NK-92 (cell line): ENCODE measurements around the gene OR10A4.
"Not testable (repeated sequence)": the region's sequence is repeated elsewhere in the genome, so short reads cannot be mapped to it uniquely, and the experiment has no call there.

Experiments used
- DNase-seq: peaks from one replicate; lab custom pipeline; 2025; ENCODE audit not compliant: unreplicated experiment; lab: John Stamatoyannopoulos, UW

Gene OR10A4, protein sequence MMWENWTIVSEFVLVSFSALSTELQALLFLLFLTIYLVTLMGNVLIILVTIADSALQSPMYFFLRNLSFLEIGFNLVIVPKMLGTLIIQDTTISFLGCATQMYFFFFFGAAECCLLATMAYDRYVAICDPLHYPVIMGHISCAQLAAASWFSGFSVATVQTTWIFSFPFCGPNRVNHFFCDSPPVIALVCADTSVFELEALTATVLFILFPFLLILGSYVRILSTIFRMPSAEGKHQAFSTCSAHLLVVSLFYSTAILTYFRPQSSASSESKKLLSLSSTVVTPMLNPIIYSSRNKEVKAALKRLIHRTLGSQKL

GRCh38 chr11:6876325-6876724 is at the start of gene OR10A4:
Gene OR10A4, plus strand, starts transcription at chr11:6876625. Its CDS starts 23 bp downstream, at chr11:6876648.
- DNase-seq: no peak

DNA sequence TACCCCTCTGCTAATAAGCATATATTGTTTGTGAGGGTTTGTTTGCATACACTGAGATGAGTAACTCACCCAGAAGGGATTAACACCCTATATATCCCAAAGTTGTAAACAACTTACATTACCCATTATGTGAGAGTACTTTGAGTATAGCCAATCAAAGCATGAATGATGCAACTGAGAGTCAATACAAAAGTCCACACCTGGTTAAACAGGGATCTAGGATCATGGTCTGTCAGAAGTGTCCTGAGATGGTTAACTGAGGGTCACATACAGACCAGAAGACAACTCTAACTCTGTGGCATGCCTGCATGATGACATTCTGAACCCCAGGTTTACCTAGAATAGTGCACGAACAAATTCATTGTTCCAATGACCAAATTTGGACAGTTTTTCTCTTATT is 48.3 kb upstream of the OR10A4 start:
- no peak for DNase-seq

DNA sequence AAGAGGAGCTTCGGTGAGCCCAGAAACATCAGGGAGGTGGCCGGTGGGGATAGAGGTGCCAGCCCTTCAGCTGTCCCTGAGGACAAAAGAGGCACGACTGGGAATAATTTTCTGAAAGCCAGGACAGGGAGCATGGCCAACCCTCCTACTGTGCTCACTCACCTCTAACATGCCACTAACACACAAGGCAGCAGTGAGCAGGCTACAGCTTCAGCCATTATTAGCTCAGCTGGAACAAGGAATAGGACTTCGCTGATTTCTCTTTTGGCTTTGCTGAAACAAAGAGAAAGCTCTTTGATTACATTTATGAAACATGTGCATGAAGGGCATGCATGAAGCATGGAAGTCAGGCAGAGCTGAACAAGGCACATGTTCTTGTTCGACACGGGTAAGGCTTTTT is 43.1 kb upstream of the OR10A4 start:
- no peak for DNase-seq

DNA sequence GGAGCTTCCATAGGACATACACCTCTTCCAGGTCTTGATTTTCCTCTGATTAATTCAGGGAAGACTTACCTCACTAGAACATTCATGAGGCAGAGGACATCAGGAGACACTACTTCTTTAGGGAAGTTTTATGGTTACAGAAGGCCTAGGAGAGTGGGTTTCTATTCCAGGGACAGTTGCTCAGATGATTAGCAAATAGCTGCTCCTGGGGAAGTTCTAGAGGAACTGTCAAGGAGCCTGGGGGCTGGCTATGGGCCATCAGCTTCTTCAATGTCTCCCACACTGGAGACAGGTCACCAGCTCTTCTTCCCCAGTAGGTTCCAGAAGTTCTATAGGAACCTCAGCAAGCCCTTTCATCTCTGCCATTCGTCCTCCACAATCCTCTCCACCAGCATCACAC is 42.4 kb upstream of the OR10A4 start:
- DNase-seq: no peak

GRCh38 chr11:6841694-6842093 is 34.7 kb upstream of the OR10A4 start:
- no peak for DNase-seq

GRCh38 chr11:6843670-6844069 is 32.8 kb upstream of the OR10A4 start:
- DNase-seq: no peak

DNA sequence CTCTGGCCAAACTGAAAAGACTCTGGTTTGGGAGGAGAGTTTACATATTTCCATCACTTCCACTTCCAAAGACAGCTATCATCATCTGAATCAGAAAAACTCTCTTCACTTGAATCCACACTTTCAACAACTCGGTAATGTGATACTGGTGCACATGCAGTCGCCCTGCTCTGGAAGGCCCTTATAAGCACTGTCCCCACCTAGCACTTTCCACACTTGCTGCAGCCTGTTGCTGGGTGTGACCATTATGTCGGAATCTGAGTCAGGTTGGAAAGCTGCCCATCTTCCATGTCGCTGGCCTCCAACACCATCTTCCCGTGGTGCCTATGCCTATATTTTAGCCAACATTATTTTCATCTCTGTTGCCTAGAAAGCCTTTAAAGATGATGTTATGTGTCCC is 32.1 kb upstream of the OR10A4 start:
- DNase-seq: no peak

GRCh38 chr11:6845383-6845782 is 31.0 kb upstream of the OR10A4 start, which contains the start of gene OR10A5:
Gene OR10A5, plus strand, starts transcription at chr11:6845683. Its CDS starts 0 bp downstream, at chr11:6845683.
- no peak for DNase-seq

GRCh38 chr11:6850526-6850925 is 25.9 kb upstream of the OR10A4 start:
- no peak for DNase-seq

DNA sequence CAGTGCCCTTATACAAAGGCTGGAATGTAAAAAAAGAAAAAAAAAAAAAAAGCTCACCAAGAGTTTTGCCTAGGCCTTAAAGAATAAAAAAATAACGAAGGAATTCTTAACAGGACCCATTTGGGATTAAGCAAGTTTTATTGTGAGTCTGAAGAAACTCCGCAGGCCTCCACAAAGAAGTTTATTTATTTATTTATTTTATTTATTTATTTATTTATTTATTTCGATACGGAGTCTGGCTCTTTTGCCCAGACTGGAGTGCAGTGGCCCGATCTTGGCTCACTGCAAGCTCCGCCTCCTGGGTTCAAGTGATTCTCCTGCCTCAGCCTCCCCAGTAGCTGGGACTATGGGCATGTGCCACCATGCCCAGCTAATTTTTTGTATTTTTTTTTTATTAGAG is 21.6 kb upstream of the OR10A4 start:
- DNase-seq: not testable (repeated sequence)

DNA sequence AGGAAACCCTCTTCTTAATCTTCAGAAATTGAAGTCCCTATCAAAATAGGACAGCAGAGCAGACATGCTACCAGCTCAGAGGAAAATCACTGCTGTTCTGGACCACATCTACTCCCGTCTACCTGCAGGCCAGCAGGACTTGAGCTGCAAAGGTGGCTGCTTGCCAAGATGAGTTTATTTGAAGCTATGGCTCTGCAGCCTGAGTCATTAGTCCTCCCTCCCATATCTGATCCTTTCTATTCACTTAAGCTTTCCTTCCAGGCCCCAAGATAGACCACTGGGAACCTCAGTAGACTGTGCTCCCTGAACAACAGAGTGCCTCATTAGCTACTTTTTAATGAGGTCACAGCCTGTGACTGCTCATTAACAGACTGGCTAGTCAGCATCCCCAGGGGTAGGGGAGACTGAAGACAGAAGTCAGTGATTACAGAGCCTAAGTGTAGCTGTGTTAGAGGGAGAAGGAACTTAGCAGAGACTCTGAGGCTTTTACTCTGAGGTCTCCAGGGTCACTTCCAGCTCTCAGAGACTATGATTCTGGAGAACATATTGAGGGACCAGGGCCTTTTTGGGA is 20.4 kb upstream of the OR10A4 start:
- no peak for DNase-seq

GRCh38 chr11:6856871-6857270 is 19.6 kb upstream of the OR10A4 start:
- no peak for DNase-seq

GRCh38 chr11:6862961-6863360 is 13.5 kb upstream of the OR10A4 start, which contains the start of gene OR10A2:
Gene OR10A2, plus strand, starts transcription at chr11:6863057. Its CDS starts 6,698 bp downstream, at chr11:6869755.
- DNase-seq: no peak

DNA sequence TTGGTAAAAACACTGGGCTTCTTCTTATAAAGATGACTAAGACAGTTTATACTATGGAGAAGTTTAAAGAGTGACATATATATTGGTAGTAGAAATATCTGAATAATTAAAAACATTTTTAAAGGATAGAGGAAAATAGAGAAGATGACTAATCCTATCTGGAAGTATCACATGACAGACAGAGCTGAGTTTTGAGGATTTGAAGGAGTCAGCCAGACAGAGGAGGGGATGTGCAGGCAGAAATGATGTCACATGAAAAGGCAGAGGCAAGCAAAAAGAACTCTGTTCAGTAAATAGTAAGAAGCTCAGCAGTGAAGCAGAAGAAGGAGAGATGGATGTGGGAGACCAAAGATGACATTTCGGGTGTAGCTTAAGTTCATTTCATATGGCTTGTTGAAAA is 12.0 kb upstream of the OR10A4 start:
- DNase-seq: no peak

GRCh38 chr11:6871278-6871677 is 5.1 kb upstream of the OR10A4 start:
- no peak for DNase-seq

- DNase-seq: no peak
These were observed 664 bp upstream of the OR10A4 start for GRCh38 chr11:6875761-6876160.

DNA sequence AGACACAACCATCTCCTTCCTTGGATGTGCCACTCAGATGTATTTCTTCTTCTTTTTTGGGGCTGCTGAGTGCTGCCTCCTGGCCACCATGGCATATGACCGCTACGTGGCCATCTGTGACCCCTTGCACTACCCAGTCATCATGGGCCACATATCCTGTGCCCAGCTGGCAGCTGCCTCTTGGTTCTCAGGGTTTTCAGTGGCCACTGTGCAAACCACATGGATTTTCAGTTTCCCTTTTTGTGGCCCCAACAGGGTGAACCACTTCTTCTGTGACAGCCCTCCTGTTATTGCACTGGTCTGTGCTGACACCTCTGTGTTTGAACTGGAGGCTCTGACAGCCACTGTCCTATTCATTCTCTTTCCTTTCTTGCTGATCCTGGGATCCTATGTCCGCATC is 489 bp downstream of the OR10A4 start:
- DNase-seq: no peak

DNA sequence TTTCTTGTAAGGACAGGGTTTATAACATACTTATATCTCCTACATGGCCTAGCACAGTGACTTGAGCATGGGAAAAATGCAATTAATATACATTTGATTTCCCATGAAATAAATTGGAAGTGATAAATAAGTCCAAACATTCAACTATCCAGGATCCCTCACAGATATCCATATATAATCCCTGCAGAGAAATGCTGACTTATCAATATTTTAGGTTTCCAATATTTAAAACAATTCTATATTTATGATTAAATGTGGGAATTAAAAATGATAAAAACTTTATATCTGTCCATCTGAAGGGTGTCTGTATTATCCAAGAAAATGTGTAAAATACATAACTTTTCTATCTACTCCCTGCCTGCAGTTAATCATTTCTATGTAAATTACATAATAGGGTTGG is 6.3 kb downstream of the OR10A4 start:
- no peak for DNase-seq

GRCh38 chr11:6887711-6888110 is 11.3 kb downstream of the OR10A4 start:
- not testable (repeated sequence) for DNase-seq

DNA sequence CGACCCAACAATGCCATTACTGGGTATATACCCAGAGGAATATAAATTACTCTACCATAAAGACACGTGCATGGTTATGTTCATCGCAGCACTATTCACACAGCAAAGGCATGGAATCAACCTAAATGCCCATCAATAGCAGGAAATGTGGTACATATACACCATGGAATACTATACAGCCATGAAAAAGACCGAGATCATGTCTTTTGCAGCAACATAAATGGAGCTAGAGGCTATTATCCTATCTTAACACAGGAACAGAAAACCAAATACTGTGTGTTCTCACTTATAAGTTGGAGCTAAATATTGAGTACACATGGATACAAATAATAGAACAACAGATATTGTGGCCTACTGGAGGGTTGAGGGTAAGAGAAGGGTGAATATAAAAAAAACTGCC is 12.4 kb downstream of the OR10A4 start:
- no peak for DNase-seq

DNA sequence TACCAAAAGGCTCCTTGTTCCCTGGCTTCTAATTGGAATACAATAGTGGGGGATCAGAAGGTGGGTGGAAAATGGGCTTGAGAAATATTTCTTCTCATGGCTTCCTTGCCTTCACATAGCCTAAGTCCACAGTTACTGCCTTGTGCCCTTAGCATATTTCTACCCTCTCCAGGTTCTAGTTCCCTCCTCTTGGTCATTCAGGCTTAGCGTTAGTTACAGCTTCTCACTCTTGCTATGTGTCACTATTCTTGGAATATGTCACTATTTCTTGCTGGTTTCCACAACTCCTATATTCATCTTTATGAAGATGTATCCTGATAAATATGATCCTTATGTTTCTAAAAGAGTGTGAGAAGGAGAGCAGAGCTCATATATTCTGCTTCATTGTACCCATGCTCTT is 13.4 kb downstream of the OR10A4 start:
- no peak for DNase-seq

- DNase-seq: no peak
These were observed 16.0 kb downstream of the OR10A4 start, which contains the start of gene OR2D2 for GRCh38 chr11:6892400-6892799. Gene OR2D2, minus strand, starts transcription at chr11:6892500. Its CDS starts 0 bp downstream, at chr11:6892500.

DNA sequence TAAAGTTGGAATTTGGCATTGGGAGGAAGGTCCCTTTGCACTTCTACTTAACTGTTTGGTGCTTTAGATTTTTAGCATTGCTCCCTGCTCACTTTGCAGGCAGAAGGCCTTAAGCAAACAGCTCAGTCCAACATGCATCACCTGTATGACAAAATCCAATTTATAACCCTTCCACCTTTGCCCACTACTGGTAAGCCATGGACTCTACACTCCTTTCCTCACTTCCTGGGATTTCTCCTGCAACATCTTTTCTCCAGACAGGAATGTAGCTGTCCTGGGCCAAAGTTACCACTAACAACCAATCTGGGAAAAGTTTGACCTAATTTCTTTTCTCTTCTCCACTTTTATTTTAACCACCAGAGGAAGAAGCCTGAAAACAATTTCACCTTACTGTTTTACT is 17.7 kb downstream of the OR10A4 start:
- no peak for DNase-seq
